Hippocampal formation (tissue), 2 donors: Measurements from ENCODE around the gene UTP15.

ENCODE experiments used
- DNase-seq, 2 donors: peaks; one replicate each; lab custom pipeline; 2025; lab: John Stamatoyannopoulos, UW

UTP15 gene

DNA sequence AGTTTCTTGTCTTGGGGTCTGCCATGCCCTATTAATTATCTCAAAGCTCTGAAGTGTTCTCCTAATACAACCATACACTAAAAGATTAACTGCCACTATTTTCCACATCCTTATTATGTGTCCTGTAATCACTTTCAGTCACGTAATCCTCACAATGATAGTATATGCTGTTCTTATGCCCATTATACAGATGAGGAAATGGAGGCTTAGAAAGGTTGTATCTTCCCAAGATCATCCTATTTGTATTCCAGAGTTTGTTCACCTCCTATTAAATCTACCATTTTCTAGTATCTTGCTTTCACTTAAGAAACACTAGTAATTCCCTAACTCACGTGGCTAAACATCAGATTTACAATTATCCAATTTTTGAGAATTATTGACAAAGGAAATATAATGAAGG is 57.5 kb downstream of the UTP15 start:
- no peak for DNase-seq

DNA sequence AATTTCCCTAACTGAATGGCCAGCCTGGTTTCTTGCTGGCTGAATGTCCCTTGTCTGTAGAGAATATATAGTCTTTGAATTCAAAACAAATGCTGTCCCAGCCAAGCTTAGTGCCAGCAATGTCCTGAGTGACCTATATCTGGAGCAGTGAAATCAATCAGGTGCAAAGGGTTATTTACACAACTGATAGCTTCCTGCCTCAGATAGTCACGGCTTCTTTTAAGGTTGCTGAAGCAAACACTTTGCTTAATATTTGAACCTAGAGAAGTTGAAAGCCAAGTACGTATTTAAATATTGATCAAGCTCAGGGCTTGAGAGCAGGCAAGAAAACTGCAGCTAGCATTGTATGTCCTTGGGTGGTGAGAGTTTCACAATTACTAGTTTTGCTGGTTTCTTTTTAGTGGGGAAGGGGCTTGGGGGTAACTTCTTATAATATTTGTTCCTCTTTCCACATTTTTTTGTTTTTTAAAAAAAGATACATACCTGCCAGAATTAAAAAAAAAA is 58.4 kb downstream of the UTP15 start:
- DNase-seq, result no peak

DNA sequence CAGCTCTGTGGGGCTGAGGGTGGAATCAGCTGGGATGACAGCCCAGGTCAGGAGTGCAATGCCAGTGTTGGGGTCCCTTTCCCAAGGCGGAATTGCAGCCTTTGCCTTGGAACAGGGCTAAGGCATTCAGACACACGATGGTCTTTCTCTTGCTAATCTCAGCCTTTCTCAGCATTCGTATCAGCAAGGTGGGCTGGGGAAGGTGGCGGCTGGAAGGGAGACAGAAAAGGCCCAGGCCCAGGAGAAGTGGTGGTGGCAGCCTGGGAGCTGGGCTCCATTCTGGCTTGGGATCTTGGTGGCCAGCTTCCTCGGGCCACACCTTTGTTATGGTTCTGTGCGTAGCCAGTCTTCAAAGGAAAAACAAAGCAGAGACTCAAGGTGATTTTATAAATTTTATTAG is 59.3 kb downstream of the UTP15 start:
- no peak for DNase-seq

DNA sequence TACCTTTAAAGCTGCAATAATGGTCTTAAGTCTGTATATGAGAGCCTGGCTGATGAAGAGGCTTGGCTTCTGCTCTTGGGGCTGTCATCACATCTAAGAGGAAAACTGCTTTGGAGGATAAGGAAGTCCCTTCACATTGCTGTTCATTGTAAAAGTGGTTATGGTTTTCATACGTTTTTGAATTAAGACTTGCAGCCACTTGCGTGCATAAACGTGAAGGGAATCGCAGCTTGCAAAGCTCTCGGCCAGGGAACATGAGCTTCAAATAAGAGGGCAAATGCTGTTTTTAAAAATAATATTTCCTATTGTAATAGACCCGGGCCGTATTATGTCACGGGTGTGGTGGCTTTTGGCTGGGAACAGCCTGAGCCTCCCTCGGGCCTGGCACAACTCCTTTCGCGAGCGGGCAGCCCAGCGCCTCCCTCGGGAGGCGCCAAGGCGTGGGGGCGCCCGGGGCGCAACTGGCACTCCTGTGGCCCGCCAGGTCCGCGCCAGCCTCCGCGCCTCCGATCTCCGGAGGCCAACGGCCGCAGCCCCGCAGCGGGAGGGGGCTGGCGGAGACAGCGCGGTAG is 59.9 kb downstream of the UTP15 start:
- DNase-seq, result no peak

DNA sequence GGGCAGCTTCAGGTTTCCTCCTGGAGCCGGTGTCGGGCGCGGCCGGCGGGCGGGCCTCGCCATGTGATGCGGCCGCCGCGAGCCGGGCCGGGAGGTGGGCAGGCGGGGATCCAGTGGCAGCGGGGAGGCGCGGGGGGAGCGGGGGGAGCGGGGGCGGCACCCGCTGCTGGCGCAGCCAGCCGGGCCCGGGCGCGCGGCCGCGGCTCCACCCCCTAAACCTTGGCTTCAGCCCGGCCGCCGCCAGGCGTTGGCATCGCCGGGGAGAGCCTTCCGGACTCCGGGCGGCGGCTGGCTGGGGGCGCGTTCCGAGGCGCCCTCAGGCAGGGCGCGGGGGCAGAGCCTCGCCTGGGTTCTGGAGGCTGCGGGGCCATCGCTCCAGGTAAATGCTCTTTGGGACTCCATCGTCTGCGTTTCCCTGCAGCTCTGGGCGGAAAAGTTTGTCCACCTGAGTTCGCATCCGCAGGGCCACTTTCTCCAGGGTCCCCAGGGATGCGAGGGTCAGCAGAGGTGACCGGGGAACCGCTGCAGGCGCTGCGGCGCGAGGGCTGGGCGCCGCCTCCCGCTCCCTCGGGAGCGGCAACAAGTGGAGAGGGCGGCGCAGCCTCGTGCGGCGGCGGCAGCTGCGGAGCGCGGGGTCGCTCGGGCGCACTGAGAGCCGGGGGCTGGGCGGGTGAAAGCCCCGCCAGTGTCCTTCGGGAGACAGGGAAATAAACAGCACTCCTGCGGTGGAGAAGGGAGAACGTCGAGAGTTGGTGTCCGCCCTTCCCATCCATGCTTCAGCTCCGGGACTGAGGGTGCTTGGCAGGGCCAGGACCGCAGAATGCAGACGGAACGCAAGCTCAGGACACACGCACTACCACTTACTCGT is 60.6 kb downstream of the UTP15 start, which contains the start of gene ARHGEF28:
ARHGEF28 (plus strand) TSS at position 253 of the 868 bp plus-strand sequence. CDS start 58,656 bp downstream, outside the sequence.
- DNase-seq, result peak; percentile 17 to 39

DNA sequence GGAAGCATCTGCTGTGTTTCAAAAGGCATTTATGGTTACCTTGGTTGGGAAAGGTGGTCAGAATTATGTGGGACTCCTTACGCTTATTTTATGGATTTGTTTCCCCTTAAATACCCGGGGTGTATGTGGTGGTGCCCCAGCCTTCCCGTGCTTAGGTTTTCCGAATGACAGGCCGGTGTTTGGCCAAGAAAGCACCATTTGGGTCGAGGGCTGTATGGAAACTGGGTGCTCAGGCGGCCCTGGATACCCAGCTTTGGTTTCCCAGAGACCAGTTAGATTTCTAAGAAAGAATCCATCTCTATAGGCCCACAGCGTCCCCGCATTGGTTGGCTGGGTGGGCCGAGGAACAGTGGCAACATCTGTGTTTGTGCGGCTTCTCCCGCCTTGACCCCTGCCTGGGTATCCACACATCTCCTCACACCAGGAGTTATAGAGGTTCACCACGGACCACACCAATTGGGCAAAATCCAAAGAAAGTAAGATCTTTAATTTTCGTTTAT is 61.3 kb downstream of the UTP15 start:
- no peak for DNase-seq

DNA sequence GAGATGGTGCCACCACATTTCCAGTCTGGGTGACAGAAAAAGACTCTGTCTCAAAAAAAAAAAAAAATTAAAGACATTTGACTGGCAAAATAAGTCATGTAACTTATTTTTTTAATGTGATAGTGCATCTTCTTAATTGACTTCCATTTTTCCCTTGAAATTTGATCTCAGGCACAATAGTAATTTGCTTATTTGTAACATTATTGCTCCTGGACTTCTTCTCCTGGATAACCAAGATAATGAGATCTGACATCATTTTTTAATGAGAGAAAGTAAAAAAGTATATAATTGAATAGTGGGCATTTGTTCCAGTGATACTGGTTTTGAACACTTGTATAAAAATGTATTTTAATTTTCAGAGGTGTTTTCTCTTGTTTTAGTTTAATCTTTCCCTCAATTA is 63.9 kb downstream of the UTP15 start:
- DNase-seq, result no peak

DNA sequence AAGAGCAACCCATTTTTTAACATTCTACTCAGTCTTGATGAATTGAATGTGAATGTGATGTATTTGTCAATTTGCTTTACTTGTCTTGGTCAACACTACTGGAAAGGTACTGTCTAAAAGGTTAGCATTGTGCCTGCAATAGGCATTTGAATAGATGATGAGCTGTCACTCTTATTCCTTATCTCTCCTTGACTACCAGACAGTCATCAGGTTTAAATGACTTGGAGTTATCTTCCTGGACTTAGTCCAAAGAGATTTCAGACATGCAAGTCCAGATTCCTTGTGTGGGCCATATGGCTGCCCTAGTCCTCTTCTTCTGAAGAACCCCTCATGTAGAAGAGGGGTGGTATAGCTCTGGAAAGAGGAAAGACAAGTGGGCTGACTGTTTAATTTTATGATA is 65.2 kb downstream of the UTP15 start:
- DNase-seq, result no peak

DNA sequence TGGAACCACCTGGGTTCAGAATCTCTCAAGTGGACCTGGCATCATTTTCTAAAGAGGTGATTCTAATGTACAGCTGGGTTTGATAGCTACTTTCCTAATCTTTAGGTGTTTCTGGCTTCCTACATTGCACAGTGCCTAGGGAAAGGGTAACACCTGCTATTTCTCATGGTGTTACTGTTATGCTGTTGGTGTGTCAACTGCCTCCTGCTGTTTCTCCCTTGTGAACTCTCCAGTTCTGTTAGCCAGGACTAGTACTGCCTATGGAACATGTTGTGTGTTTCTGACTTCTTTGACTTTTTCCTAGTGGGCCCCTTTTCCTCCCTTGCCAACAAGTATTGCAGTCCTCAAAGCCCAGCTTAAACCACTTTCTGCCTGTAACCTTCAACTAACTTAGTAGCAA is 66.0 kb downstream of the UTP15 start:
- no peak for DNase-seq
